C4-2B (cell line): ENCODE results near the gene IL17RB.

Experiments
- ZFX ChIP-seq: fragments of 450-650 bp; IDR thresholded peaks from 2 replicates; pipeline ENCODE4 v1.6.1; 2017
- TF ChIP-seq, protein P1 (sequence below): fragments of 450-650 bp; conservative IDR thresholded peaks from 2 replicates; pipeline ENCODE4 v1.5.1; 2017; ENCODE audit warnings: mild to moderate bottlenecking

DNA sequence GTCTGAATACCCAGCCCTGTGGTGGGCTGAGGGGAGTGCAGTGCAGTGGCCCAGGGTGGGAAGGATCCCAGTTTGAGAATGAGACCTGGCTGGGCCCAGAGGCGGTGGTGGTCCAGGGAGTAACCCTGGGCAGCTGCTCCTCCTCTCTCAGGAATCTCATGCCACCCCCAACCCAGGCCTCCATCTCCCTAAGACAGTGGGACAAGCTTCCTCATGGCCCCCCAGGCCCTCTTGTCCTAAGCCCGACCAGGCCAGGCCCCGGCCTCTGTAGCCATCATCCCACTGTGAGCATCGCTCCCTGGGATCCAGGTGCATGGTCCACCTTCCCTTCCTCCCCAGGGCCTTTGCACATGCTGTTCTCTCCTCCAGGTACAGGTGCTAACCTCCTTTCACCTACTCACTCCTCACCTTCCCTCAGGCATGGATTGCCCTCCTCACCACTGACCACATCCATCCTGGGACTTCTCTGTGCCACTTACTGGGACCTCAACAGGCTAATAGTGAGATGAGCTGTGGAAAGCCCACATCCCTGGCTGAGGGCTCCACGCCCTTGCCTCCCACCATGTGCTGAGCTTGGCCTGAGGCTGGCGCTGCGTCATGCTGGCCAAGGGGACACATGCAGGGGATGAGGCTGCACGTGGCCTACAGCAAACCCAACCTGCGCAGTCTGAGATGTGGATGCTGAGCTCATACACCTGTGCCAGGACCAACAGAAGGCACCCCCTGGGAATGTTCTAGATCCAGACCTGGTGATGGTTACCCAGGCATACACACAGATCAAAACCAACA lies 10.1 kb upstream of the IL17RB start:
- TF ChIP-seq, protein P1, sequence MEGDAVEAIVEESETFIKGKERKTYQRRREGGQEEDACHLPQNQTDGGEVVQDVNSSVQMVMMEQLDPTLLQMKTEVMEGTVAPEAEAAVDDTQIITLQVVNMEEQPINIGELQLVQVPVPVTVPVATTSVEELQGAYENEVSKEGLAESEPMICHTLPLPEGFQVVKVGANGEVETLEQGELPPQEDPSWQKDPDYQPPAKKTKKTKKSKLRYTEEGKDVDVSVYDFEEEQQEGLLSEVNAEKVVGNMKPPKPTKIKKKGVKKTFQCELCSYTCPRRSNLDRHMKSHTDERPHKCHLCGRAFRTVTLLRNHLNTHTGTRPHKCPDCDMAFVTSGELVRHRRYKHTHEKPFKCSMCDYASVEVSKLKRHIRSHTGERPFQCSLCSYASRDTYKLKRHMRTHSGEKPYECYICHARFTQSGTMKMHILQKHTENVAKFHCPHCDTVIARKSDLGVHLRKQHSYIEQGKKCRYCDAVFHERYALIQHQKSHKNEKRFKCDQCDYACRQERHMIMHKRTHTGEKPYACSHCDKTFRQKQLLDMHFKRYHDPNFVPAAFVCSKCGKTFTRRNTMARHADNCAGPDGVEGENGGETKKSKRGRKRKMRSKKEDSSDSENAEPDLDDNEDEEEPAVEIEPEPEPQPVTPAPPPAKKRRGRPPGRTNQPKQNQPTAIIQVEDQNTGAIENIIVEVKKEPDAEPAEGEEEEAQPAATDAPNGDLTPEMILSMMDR, result no peak
- no peak for TF ChIP-seq ZFX
